CD4-positive, alpha-beta memory T cell (primary cell): Measurements from ENCODE around the gene CMTM6. TPM values are rescaled to one million over a fixed set of nuclear protein-coding genes. Genes with fewer than 3 reads are reported as not detected.
"Not testable (repeated sequence)": the region's sequence is repeated elsewhere in the genome, so short reads cannot be mapped to it uniquely, and the experiment has no call there.

Experiments used
- CTCF ChIA-PET: fragments of 350-600 bp; sonication (Branson Sonifier 250); formaldehyde crosslinking; loops from one replicate; lab custom pipeline; 2021; ENCODE audit warnings: inconsistent platforms; ENCODE audit not compliant: partially characterized antibody; lab: Charles Lee
- POLR2A ChIA-PET: fragments of 350-600 bp; sonication (Branson Sonifier 250); formaldehyde crosslinking; loops from one replicate; lab custom pipeline; 2021; ENCODE audit not compliant: partially characterized antibody; lab: Charles Lee
- DNase-seq, 5 donors: peaks; one replicate each; pipeline versions ENCODE4 v3.0.0 to v3.0.0-alpha.2; 2020 to 2022; ENCODE audit warnings: mixed read lengths in 1 of 5
- H3K27ac ChIP-seq: one replicate; pipeline ENCODE4 v1.7.0; 2013; ENCODE audit warnings: low read depth, low read length
- H3K27me3 ChIP-seq: 2 replicates; pipeline ENCODE4 v1.7.0; 2013; ENCODE audit warnings: mild to moderate bottlenecking, low read length, moderate library complexity; ENCODE audit not compliant: insufficient read depth
- H3K36me3 ChIP-seq: 2 replicates; pipeline ENCODE4 v1.7.0; 2013; ENCODE audit warnings: mild to moderate bottlenecking, low read length, moderate library complexity; ENCODE audit not compliant: insufficient read depth
- H3K4me1 ChIP-seq: 2 replicates; pipeline ENCODE4 v1.7.0; 2013; ENCODE audit warnings: mild to moderate bottlenecking, low read length, moderate library complexity; ENCODE audit not compliant: insufficient read depth
- H3K4me3 ChIP-seq, 2 donors: one replicate each; pipeline ENCODE4 v1.7.0; 2013; ENCODE audit warnings: low read length in 2 of 2, mild to moderate bottlenecking in 1 of 2
- H3K9me3 ChIP-seq, 2 donors: one replicate each; pipeline ENCODE4 v1.7.0; 2013; ENCODE audit warnings: low read length in 2 of 2, control low read depth in 1 of 2; ENCODE audit not compliant: control insufficient read depth in 1 of 2
- H3K27ac Mint-ChIP-seq, 7 donors: one replicate each; pipeline ENCODE4 v1.8.0; 2020 to 2021; ENCODE audit warnings: mixed read lengths in 7 of 7, mild to moderate bottlenecking in 6 of 7, inconsistent platforms in 3 of 7, moderate library complexity in 3 of 7
- H3K27me3 Mint-ChIP-seq, 2 donors: one replicate each; pipeline ENCODE4 v1.8.0; 2020 to 2021; ENCODE audit warnings: mixed read lengths in 2 of 2
- H3K36me3 Mint-ChIP-seq, 2 donors: one replicate each; pipeline ENCODE4 v1.8.0; 2020 to 2021; ENCODE audit warnings: mixed read lengths in 2 of 2, inconsistent platforms in 1 of 2, mild to moderate bottlenecking in 1 of 2
- H3K4me1 Mint-ChIP-seq, 4 donors: one replicate each; pipeline ENCODE4 v1.8.0; 2020 to 2021; ENCODE audit warnings: mixed read lengths in 4 of 4, mild to moderate bottlenecking in 1 of 4
- H3K4me3 Mint-ChIP-seq, 8 donors: one replicate each; pipeline ENCODE4 v1.8.0; 2020 to 2021; ENCODE audit warnings: mixed read lengths in 8 of 8, mild to moderate bottlenecking in 7 of 8, moderate library complexity in 6 of 8, inconsistent platforms in 3 of 8
- H3K9me3 Mint-ChIP-seq, 8 donors: one replicate each; pipeline ENCODE4 v1.8.0; 2020 to 2021; ENCODE audit warnings: mixed read lengths in 8 of 8, mild to moderate bottlenecking in 5 of 8, inconsistent platforms in 3 of 8, moderate library complexity in 1 of 8
- intact Hi-C: fragments of 100-400 bp; cut with micrococcal nuclease; formaldehyde crosslinking; loops from one replicate; pipeline ENCODE4 v1.15.1; 2023
- polyA plus RNA-seq, 2 donors: library from polyadenylated mRNA; unstranded; fragments of 300-500 nt; fragmentation: Illumina TruSeq; gene quantifications; one replicate each; pipeline ENCODE4 v1.2.3, GENCODE V29; 2021
- total RNA-seq, 2 experiments: library from RNA; stranded (reverse); gene quantifications; one replicate each; pipeline ENCODE4 v1.2.3, GENCODE V29; 2021

Gene CMTM6
- total and polyA plus RNA-seq, 4 experiments from 2014 or later = 30.3 to 230 (median 62.2) TPM

DNA sequence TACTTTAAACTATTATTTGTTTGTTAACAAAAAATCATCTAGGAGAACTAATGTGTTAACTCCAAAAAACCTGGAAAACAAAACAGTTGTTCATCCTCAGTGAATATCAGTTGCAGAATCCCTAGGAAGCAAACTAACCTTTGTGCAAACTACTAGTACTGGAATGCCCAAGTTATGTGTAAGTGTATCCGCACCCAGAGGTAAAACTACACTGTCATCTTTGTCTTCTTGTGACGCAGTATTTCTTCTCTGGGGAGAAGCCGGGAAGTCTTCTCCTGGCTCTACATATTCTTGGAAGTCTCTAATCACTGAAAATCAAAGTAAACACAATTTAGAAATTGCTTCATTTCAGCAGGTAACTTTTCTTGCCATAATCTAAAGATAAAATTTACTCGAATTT lies 38.2 kb upstream of the CMTM6 start:
- Mint-ChIP-seq H3K4me3 (no peak overlapping the region), H3K27ac (no peak overlapping the region), H3K4me1 (peaks cover 0 to 14% (median 8%) of the 10 kb centered on the region in 4 donors), H3K9me3 (no peaks in the 10 kb centered on the region), H3K36me3 (peaks cover 9 to 44% of the 10 kb centered on the region in 2 donors), H3K27me3 (no peaks in the 10 kb centered on the region)
- Histone ChIP-seq H3K9me3 (no peaks in the 10 kb centered on the region), H3K4me1 (no peaks in the 10 kb centered on the region), H3K36me3 (peaks cover 3% of the 10 kb centered on the region), H3K27me3 (no peaks in the 10 kb centered on the region), H3K27ac (no peak overlapping the region), H3K4me3 (no peak overlapping the region)
- no peak for DNase-seq
- intact Hi-C loops = no loop called here
- CTCF ChIA-PET = no interaction called here
- POLR2A ChIA-PET = no interaction called here

DNA sequence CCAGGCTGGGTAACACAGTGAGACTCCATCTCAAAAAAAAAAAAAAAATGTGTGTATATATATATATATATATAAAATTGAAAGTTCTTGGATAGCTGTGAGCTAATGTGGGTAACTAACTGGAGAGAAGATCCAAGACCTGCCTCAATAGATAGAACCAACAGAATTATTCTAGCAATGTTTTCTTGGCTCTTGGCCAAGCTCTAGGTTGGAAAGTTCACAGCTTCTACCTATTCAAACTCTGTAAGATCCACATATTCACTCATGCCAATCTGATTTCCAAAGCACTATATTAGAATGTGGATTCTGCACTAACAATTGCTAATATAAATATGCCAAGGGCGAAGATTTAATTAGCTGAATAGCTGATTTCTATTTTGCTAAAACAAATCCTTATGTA lies 29.8 kb upstream of the CMTM6 start:
- intact Hi-C loops = no loop called here
- POLR2A ChIA-PET = no interaction called here
- peaks cover 39 to 53% of the 10 kb centered on the region in 2 donors for H3K36me3 Mint-ChIP-seq
- H3K4me3 ChIP-seq = no peak overlapping the region
- CTCF ChIA-PET = no interaction called here
- no peak overlapping the region for H3K4me3 Mint-ChIP-seq
- H3K27ac Mint-ChIP-seq = no peak overlapping the region
- H3K4me1 Mint-ChIP-seq = peaks cover 0 to 3% (median 1%) of the 10 kb centered on the region in 4 donors
- H3K4me1 ChIP-seq = no peaks in the 10 kb centered on the region
- peaks cover 5% of the 10 kb centered on the region for H3K36me3 ChIP-seq
- H3K27ac ChIP-seq = no peak overlapping the region
- H3K9me3 Mint-ChIP-seq = no peaks in the 10 kb centered on the region
- H3K27me3 ChIP-seq = no peaks in the 10 kb centered on the region
- H3K9me3 ChIP-seq = no peaks in the 10 kb centered on the region
- no peak for DNase-seq
- H3K27me3 Mint-ChIP-seq = no peaks in the 10 kb centered on the region

DNA sequence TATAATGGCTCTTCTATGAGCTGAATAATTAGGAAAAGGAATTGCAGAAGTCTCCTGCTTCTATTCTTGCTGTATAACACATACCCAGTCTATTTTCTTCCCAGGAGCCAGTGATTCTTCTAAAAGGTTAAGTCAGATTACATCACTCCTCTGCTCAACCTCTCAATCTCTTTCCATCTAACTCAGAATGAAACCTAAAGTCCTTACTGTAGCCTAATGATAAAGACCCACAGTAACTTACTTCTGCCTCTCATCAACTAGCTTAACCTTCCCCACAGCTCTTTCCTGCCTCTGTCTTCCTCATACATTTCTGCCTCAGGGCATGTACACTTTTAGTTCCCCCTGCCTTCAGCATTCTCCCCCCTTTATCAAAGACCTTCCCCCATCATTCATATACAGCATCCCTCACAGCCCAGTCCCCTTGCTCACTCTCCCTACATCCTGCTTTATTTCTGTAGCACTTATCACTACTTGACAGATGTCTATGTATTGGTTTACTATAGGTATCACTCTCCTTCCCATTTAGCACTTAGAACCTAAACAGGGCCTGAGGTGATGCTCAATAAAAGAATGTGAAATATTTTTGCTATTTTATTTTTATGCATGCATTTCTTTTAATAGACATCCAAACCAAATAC lies 28.5 kb upstream of the CMTM6 start:
- Mint-ChIP-seq H3K9me3 (no peaks in the 10 kb centered on the region), H3K36me3 (peaks cover 38 to 56% of the 10 kb centered on the region in 2 donors), H3K4me1 (peaks cover 0 to 3% (median 0%) of the 10 kb centered on the region in 4 donors), H3K4me3 (peak overlapping the region in 1 of 8 donors; percentile 28), H3K27ac (peak overlapping the region in 4 of 7 donors; percentile 22 to 64 (median 44)), H3K27me3 (no peaks in the 10 kb centered on the region)
- Histone ChIP-seq H3K4me3 (no peak overlapping the region), H3K27me3 (no peaks in the 10 kb centered on the region), H3K27ac (no peak overlapping the region), H3K9me3 (no peaks in the 10 kb centered on the region), H3K4me1 (no peaks in the 10 kb centered on the region), H3K36me3 (peaks cover 5% of the 10 kb centered on the region)
- ChIA-PET POLR2A (no interaction called here), CTCF (interaction anchor here (1.1 to 1.6 kb wide), 2 partner anchors 36 to 156 kb away, joined by 3 read pairs; no protein-coding TSS in a partner anchor)
- no peak for DNase-seq
- intact Hi-C loops = no loop called here

DNA sequence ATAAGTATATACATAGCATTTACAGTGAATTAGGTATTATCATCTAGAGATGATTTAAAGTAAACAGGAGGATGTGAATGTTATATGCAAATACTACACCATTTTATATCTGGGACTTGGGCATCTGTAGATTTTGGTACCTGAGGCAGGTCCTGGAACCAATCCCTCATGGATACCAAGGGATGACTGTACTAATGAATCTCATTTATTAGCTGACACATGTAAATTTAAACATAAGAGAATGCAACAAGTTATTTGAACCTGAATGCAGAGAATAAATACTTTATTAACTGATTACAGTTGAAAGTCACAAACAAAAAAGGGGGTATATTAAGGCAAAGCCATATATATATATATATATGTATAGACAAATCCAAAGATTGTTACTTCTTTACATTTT lies 23.1 kb upstream of the CMTM6 start:
- ChIA-PET CTCF (no interaction called here), POLR2A (no interaction called here)
- H3K27ac ChIP-seq = no peak overlapping the region
- no peak for DNase-seq
- H3K36me3 ChIP-seq = peaks cover 5% of the 10 kb centered on the region
- no peaks in the 10 kb centered on the region for H3K4me1 ChIP-seq
- H3K4me3 Mint-ChIP-seq = no peak overlapping the region
- no peaks in the 10 kb centered on the region for H3K27me3 ChIP-seq
- H3K9me3 Mint-ChIP-seq = peaks cover 0 to 1% (median 0%) of the 10 kb centered on the region in 8 donors
- H3K27me3 Mint-ChIP-seq = no peaks in the 10 kb centered on the region
- H3K9me3 ChIP-seq = no peaks in the 10 kb centered on the region
- H3K4me3 ChIP-seq = no peak overlapping the region
- peaks cover 35 to 49% of the 10 kb centered on the region in 2 donors for H3K36me3 Mint-ChIP-seq
- H3K4me1 Mint-ChIP-seq = peaks cover 0 to 2% (median under 1%) of the 10 kb centered on the region in 4 donors
- intact Hi-C loops = no loop called here
- no peak overlapping the region for H3K27ac Mint-ChIP-seq

DNA sequence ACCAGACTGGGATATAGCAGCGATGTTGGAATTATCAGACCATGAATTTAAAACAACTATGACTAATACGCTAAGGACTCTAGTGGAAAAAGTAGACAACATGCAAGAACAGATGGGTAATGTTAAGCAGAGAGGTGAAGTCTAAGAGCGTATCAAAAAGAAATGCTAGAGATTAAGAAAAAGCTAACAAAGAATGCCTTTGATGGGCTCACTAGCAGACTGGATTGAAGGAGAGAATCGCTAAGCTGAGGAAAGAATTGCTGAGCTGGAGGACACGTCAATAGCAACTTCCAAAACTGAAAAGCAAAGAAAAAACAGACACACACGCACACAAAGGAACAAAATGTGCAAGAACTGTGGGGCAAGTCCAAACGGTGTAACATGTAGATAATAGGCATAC lies 20.0 kb upstream of the CMTM6 start:
- H3K27me3 Mint-ChIP-seq = no peaks in the 10 kb centered on the region
- H3K27ac Mint-ChIP-seq = no peak overlapping the region
- CTCF ChIA-PET = no interaction called here
- Histone ChIP-seq H3K27me3 (no peaks in the 10 kb centered on the region), H3K9me3 (no peaks in the 10 kb centered on the region), H3K4me3 (no peak overlapping the region), H3K27ac (no peak overlapping the region), H3K36me3 (no peaks in the 10 kb centered on the region), H3K4me1 (no peaks in the 10 kb centered on the region)
- H3K36me3 Mint-ChIP-seq = peaks cover 30 to 33% of the 10 kb centered on the region in 2 donors
- POLR2A ChIA-PET = no interaction called here
- no peak overlapping the region for H3K4me3 Mint-ChIP-seq
- H3K9me3 Mint-ChIP-seq = peaks cover 0 to 1% (median 0%) of the 10 kb centered on the region in 8 donors
- DNase-seq = no peak
- H3K4me1 Mint-ChIP-seq = peaks cover 0 to 4% (median 3%) of the 10 kb centered on the region in 4 donors
- intact Hi-C loops = no loop called here

DNA sequence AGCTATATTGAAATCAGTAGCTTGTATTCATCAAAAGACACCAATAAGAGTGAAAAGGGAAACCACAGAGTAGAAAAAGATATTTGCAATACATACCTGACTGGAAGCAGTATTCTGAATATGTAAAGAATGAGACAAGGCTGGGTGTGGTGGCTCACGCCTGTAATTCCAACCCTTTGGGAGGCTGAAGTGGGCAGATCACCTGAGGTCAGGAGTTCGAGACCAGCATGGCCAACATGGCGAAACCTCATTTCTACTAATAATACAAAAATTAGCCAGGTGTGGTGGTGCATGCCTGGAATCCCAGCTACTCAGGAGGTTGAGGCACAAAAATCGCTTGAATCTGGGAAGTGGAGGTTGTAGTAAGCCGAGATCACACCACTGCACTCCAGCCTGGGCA lies 16.3 kb upstream of the CMTM6 start:
- CTCF ChIA-PET, POLR2A ChIA-PET, H3K27ac ChIP-seq, H3K9me3 ChIP-seq, H3K27me3 ChIP-seq, intact Hi-C loops, H3K9me3 Mint-ChIP-seq, H3K27me3 Mint-ChIP-seq, H3K4me3 ChIP-seq, H3K36me3 ChIP-seq, DNase-seq, H3K4me3 Mint-ChIP-seq, H3K4me1 ChIP-seq: not testable (repeated sequence)
- Mint-ChIP-seq H3K27ac (peak overlapping the region in 1 of 7 donors; percentile 35), H3K36me3 (peaks cover 14 to 16% of the 10 kb centered on the region in 2 donors), H3K4me1 (peaks cover 0 to 11% (median 7%) of the 10 kb centered on the region in 4 donors)

DNA sequence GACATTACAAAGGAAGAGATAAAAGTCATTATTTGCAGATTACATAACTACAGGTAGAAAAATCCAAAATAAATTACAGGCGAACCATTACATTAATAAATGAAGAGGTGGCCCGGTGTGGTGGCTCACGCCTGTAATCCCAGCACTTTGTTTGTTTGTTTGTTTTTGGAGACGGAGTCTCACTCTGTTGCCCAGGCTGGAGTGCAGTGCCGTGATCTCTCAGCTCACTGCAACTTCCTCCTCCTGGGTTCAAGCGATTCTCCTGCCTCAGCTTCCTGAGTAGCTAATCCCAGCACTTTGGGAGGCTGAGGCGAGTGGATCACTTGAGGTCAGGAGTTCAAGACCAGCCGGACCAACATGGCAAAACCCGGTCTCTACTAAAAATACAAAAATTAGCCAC lies 14.1 kb upstream of the CMTM6 start:
- Mint-ChIP-seq H3K27ac (peak overlapping the region in 1 of 7 donors; percentile 42), H3K4me3 (peak overlapping the region in 2 of 8 donors; percentile 26 to 64), H3K4me1 (peaks cover 0 to 11% (median 6%) of the 10 kb centered on the region in 4 donors)
- H3K36me3 Mint-ChIP-seq, H3K4me3 ChIP-seq, H3K4me1 ChIP-seq, H3K27me3 Mint-ChIP-seq, H3K27me3 ChIP-seq, H3K9me3 Mint-ChIP-seq, H3K27ac ChIP-seq, intact Hi-C loops, H3K9me3 ChIP-seq, H3K36me3 ChIP-seq, DNase-seq, POLR2A ChIA-PET: not testable (repeated sequence)
- CTCF ChIA-PET = interaction anchor here (0.6 kb wide), 1 partner anchor 11 kb away, joined by 3 read pairs; no protein-coding TSS in a partner anchor
